Measurements from ENCODE around the gene DHX8.

DNA sequence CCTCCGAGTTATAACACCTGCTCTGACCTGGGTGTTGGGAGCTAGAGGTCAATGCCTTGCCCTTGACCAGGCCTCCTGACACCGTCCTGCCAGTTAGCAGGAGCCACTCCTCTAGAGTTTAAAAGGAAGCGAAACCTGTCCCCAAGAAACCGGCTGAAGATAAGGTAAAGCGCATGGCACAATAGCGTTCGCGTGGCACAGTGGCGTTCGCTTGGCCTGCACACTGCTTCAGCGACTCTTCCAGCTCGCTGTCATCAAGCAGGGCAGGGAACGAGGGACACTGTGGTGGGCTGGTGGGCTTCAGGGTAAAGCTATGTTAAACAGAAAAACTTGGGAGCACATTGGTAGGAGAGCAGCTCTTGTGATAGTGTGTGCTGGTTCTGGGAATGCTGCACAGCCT is 90.6 kb downstream of the DHX8 start:
- TF ChIP-seq, protein P1, sequence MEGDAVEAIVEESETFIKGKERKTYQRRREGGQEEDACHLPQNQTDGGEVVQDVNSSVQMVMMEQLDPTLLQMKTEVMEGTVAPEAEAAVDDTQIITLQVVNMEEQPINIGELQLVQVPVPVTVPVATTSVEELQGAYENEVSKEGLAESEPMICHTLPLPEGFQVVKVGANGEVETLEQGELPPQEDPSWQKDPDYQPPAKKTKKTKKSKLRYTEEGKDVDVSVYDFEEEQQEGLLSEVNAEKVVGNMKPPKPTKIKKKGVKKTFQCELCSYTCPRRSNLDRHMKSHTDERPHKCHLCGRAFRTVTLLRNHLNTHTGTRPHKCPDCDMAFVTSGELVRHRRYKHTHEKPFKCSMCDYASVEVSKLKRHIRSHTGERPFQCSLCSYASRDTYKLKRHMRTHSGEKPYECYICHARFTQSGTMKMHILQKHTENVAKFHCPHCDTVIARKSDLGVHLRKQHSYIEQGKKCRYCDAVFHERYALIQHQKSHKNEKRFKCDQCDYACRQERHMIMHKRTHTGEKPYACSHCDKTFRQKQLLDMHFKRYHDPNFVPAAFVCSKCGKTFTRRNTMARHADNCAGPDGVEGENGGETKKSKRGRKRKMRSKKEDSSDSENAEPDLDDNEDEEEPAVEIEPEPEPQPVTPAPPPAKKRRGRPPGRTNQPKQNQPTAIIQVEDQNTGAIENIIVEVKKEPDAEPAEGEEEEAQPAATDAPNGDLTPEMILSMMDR (optimal IDR thresholded peaks at IDR 0.05 in 1 of 3, IDR thresholded peaks at IDR 0.05 in 1 of 3, conservative IDR thresholded peaks at IDR 0.05 in 1 of 3; ENCODE audit: extremely low read depth in 1 of 3, insufficient read depth in 2 of 3, low read length in 3 of 3) = no peak
- no peak for TF ChIP-seq EZH2 (IDR thresholded peaks at IDR 0.05; ENCODE audit: low read length)
